ENCODE measurements around the gene MEGF9.

DNA sequence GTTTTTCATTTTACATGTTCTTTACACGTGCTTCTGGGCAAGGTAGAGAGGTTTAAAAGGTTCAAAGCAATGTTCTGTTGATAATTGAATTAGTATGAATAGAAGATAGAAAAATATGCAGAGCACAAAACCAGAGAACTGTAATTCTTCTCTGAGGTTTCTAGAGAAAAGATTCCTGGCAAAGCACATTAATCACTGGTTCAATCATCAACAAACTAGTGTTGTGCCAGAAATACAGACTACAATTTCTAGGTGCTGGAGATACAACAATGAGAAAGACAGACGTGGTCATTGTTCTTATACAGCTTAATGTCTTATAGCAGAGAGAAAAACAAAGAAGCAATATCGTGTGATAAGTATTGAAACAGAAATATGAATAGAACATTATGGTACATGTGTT is 25.5 kb downstream of the MEGF9 start:
- TF ChIP-seq POLR2AphosphoS5 (IDR thresholded peaks at IDR 0.05; ENCODE audit: low read depth, low read length) (no peak), YY1 (IDR thresholded peaks at IDR 0.05; ENCODE audit: extremely low read depth, insufficient replicate concordance, low read depth, low read length) (no peak)
- TF ChIP-seq, protein P1, sequence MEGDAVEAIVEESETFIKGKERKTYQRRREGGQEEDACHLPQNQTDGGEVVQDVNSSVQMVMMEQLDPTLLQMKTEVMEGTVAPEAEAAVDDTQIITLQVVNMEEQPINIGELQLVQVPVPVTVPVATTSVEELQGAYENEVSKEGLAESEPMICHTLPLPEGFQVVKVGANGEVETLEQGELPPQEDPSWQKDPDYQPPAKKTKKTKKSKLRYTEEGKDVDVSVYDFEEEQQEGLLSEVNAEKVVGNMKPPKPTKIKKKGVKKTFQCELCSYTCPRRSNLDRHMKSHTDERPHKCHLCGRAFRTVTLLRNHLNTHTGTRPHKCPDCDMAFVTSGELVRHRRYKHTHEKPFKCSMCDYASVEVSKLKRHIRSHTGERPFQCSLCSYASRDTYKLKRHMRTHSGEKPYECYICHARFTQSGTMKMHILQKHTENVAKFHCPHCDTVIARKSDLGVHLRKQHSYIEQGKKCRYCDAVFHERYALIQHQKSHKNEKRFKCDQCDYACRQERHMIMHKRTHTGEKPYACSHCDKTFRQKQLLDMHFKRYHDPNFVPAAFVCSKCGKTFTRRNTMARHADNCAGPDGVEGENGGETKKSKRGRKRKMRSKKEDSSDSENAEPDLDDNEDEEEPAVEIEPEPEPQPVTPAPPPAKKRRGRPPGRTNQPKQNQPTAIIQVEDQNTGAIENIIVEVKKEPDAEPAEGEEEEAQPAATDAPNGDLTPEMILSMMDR (IDR thresholded peaks at IDR 0.05 in 2 of 3, conservative IDR thresholded peaks at IDR 0.05 in 1 of 3; ENCODE audit: borderline replicate concordance in 1 of 3, insufficient read depth in 1 of 3, low read depth in 2 of 3, low read length in 2 of 3): no peak
